K562 (cell line): ENCODE data around the gene MRPL2. TPM values are rescaled to one million over a fixed set of nuclear protein-coding genes. Genes with fewer than 3 reads are reported as not detected.
A peak's percentile ranks its signal among the peaks of the same experiment; 100 is the strongest.

Source experiments
- ARID3B ChIP-seq: fragments of 250-450 bp; sonication (Bioruptor Pico); IDR thresholded peaks from 2 replicates; pipeline ENCODE4 v1.4.0; 2020; ENCODE audit warnings: borderline replicate concordance
- EGR1 ChIP-seq: fragments of 450-650 bp; conservative IDR thresholded peaks from 2 replicates; pipeline ENCODE4 v1.6.1; 2017; ENCODE audit warnings: mild to moderate bottlenecking
- FOXK1 ChIP-seq: sonication (generic); formaldehyde crosslinking; IDR thresholded peaks from 2 replicates; pipeline ENCODE4 v1.8.0; 2022; ENCODE audit warnings: missing genetic modification reagents, mild to moderate bottlenecking, borderline replicate concordance
- KLF1 ChIP-seq: fragments of 450-650 bp; IDR thresholded peaks from 2 replicates; pipeline ENCODE4 v1.6.1; 2016; ENCODE audit warnings: missing genetic modification characterization, missing compliant biosample characterization
- NCOA1 ChIP-seq: fragments of 450-650 bp; IDR thresholded peaks from 2 replicates; pipeline ENCODE4 v1.6.1; 2016; ENCODE audit warnings: low read depth
- POLR2A ChIP-seq: fragments of 450-650 bp; conservative IDR thresholded peaks from 2 replicates; pipeline ENCODE4 v1.6.1; 2016
- POLR2H ChIP-seq: IDR thresholded peaks from 2 replicates; pipeline ENCODE4 v1.6.1; 2016; ENCODE audit warnings: missing genetic modification characterization, low read depth, mild to moderate bottlenecking, control low read depth, missing compliant biosample characterization, moderate library complexity
- RFX1 ChIP-seq: fragments of 450-650 bp; IDR thresholded peaks from 2 replicates; pipeline ENCODE4 v1.6.1; 2016; ENCODE audit warnings: mild to moderate bottlenecking, moderate library complexity
- ZNF586 ChIP-seq: fragments of 450-650 bp; formaldehyde crosslinking; conservative IDR thresholded peaks from 2 replicates; pipeline ENCODE4 v1.4.0; 2020; ENCODE audit warnings: mild to moderate bottlenecking, moderate library complexity
- ZNF695 ChIP-seq: fragments of 450-650 bp; formaldehyde crosslinking; IDR thresholded peaks from 2 replicates; pipeline ENCODE4 v1.4.0; 2020; ENCODE audit warnings: mild to moderate bottlenecking, moderate library complexity
- ZNF76 ChIP-seq: fragments of 250-450 bp; sonication (Bioruptor Pico); IDR thresholded peaks from 2 replicates; pipeline ENCODE4 v1.4.0; 2020; ENCODE audit warnings: mild to moderate bottlenecking, moderate library complexity, borderline replicate concordance
- polyA plus RNA-seq, 8 experiments: library from polyadenylated mRNA; depleted of rRNA in 4 of 8; stranded (reverse) in 5 of 8; unstranded in 3 of 8; fragments of >200 nt; fragmentation: Nextera tagmentation in 2 of 8; fragmentation: Illumina TruSeq in 1 of 8; extraction: Ambion mirVana in 2 of 8; extraction: Trizol in 1 of 8; gene quantifications; 2 replicates each; pipeline versions ENCODE4 v1.2.1 to v1.2.3, GENCODE V29; 2011 to 2014; ENCODE audit warnings: inconsistent platforms in 1 of 8, missing spikeins in 1 of 8
- total RNA-seq, 7 experiments: library from RNA; depleted of rRNA in 6 of 7; stranded (reverse); fragments of >200 nt in 6 of 7; fragmentation: Illumina TruSeq in 2 of 7; extraction: Trizol in 2 of 7; gene quantifications; 2 replicates each; pipeline versions ENCODE4 v1.2.1 to v1.2.3, GENCODE V29; 2011 to 2021; ENCODE audit warnings: low replicate concordance in 1 of 7
- TF ChIP-seq, protein P1 (sequence below), 2 experiments: fragments of 250-450 bp in 1 of 2; fragments of 450-650 bp in 1 of 2; sonication (Bioruptor Pico) in 1 of 2; IDR thresholded peaks; 2 replicates each; pipeline versions ENCODE4 v1.6.1 to v1.8.0; 2016 to 2021; ENCODE audit warnings: mild to moderate bottlenecking in 2 of 2, moderate library complexity in 2 of 2, missing compliant biosample characterization in 1 of 2, missing genetic modification characterization in 1 of 2
- TF ChIP-seq, protein P2 (sequence below), 2 experiments: fragments of 450-650 bp; IDR thresholded peaks; 2 replicates each; pipeline ENCODE4 v1.6.1; 2016; ENCODE audit warnings: mild to moderate bottlenecking in 2 of 2, borderline replicate concordance in 1 of 2, low read depth in 1 of 2, moderate library complexity in 1 of 2
- TF ChIP-seq, protein P3 (sequence below): fragments of 450-650 bp; IDR thresholded peaks from 2 replicates; pipeline ENCODE4 v1.6.1; 2016; ENCODE audit warnings: borderline replicate concordance

The MRPL2 gene
- total and polyA plus RNA-seq, 9 of the 15 experiments (the other 6 are each of a cell fraction or from before 2014, with no cell fraction given), result 63.1 to 262 (median 121) TPM

GRCh38 chr6:43053545-43054205 is 5.6 kb downstream of the MRPL2 start, which contains the start of gene CUL7 (continued):
- TF ChIP-seq ZNF586 (CRISPR knock-in tag) (0 out of 2 replicates have a peak, but pooled peaks have one; percentile 34), KLF1 (tag) (peak; percentile 87), NCOA1 (no peak; the same call in 1 of the 2 replicates), ZNF76 (CRISPR knock-in tag) (0 out of 2 replicates have a peak, but pooled peaks have one; percentile 54), EGR1 (peak; percentile 80), POLR2H (tag) (peak; percentile 89), ARID3B (peak; percentile 89; the same call in 1 of the 2 replicates), POLR2A (peak; percentile 97), RFX1 (peak; percentile 76; the same call in 1 of the 2 replicates), ZNF695 (CRISPR knock-in tag) (peak; percentile 88; the same call in 1 of the 2 replicates), FOXK1 (CRISPR knock-in tag) (peak; percentile 68; the same call in 1 of the 2 replicates)
- TF ChIP-seq, protein P1, sequence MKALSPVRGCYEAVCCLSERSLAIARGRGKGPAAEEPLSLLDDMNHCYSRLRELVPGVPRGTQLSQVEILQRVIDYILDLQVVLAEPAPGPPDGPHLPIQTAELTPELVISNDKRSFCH (CRISPR knock-in tag; IDR thresholded peaks at IDR 0.05), result no peak
- TF ChIP-seq, protein P1 (tag; IDR thresholded peaks at IDR 0.05), result peak; percentile 50; the same call in 1 of the 2 replicates
- TF ChIP-seq, protein P2, sequence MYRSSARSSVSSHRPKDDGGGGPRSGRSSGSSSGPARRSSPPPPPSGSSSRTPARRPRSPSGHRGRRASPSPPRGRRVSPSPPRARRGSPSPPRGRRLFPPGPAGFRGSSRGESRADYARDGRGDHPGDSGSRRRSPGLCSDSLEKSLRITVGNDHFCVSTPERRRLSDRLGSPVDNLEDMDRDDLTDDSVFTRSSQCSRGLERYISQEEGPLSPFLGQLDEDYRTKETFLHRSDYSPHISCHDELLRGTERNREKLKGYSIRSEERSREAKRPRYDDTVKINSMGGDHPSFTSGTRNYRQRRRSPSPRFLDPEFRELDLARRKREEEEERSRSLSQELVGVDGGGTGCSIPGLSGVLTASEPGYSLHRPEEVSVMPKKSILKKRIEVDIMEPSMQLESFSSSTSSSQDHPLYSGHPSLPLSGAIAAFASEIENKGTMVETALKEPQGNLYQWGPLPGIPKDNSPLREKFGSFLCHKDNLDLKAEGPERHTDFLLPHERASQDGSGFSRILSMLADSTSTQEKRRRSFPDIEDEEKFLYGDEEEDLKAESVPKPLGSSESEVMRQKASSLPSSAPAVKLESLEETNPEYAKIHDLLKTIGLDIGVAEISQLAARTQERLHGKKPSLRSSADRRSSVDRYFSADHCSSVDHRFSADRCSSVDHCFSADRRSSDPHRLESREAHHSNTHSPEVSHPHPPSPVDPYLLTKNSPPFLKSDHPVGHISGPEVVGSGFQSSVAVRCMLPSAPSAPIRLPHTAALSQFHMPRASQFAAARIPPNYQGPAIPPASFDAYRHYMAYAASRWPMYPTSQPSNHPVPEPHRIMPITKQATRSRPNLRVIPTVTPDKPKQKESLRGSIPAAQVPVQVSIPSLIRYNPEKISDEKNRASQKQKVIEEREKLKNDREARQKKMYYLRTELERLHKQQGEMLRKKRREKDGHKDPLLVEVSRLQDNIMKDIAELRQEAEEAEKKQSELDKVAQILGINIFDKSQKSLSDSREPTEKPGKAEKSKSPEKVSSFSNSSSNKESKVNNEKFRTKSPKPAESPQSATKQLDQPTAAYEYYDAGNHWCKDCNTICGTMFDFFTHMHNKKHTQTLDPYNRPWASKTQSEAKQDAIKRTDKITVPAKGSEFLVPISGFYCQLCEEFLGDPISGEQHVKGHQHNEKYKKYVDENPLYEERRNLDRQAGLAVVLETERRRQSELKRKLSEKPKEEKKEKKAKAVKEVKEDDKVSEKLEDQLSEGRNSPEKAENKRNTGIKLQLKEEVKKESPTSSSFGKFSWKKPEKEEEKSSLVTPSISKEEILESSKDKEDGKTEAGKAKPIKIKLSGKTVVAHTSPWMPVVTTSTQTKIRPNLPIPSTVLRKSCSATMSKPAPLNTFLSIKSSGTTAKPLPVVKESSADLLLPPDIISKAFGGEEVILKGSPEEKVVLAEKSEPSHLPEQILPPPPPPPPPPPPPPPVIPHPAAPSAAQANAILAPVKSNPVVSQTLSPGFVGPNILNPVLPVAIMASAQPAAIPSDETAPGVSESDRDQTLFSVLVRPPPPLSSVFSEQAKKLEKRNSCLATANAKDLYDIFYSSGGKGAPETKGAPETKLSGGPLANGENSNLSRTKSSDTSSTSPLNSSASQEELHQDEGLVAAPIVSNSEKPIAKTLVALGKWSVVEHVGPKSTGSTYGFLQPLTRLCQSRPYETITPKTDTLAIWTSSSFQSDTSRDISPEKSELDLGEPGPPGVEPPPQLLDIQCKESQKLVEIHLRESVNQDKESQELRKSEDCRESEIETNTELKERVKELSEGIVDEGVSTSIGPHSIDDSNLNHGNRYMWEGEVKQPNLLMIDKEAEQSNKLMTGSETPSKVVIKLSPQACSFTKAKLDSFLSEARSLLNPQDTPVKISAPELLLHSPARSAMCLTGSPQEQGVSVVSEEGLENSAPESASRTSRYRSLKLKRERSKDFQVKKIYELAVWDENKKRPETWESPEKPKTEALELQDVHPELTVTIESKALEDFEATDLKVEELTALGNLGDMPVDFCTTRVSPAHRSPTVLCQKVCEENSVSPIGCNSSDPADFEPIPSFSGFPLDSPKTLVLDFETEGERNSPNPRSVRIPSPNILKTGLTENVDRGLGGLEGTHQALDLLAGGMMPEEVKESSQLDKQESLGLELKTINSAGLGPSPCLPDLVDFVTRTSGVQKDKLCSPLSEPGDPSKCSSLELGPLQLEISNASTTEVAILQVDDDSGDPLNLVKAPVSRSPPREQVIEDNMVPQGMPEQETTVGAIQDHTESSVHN (IDR thresholded peaks at IDR 0.05; ENCODE audit: borderline replicate concordance in 1 of 2, low read depth in 1 of 2), result 0 out of 4 replicates have a peak, but pooled peaks of 1 of the 2 experiments have one; percentile 18
- TF ChIP-seq, protein P3, sequence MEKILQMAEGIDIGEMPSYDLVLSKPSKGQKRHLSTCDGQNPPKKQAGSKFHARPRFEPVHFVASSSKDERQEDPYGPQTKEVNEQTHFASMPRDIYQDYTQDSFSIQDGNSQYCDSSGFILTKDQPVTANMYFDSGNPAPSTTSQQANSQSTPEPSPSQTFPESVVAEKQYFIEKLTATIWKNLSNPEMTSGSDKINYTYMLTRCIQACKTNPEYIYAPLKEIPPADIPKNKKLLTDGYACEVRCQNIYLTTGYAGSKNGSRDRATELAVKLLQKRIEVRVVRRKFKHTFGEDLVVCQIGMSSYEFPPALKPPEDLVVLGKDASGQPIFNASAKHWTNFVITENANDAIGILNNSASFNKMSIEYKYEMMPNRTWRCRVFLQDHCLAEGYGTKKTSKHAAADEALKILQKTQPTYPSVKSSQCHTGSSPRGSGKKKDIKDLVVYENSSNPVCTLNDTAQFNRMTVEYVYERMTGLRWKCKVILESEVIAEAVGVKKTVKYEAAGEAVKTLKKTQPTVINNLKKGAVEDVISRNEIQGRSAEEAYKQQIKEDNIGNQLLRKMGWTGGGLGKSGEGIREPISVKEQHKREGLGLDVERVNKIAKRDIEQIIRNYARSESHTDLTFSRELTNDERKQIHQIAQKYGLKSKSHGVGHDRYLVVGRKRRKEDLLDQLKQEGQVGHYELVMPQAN, result peak; percentile 78
